ENCODE measurements around the gene ACSS1. TPM values are rescaled to one million over a fixed set of nuclear protein-coding genes. Genes with fewer than 3 reads are reported as not detected.

ACSS1 gene
- total and polyA plus RNA-seq, 2 donors from 2014 or later: 30.6 to 72.3 TPM

DNA sequence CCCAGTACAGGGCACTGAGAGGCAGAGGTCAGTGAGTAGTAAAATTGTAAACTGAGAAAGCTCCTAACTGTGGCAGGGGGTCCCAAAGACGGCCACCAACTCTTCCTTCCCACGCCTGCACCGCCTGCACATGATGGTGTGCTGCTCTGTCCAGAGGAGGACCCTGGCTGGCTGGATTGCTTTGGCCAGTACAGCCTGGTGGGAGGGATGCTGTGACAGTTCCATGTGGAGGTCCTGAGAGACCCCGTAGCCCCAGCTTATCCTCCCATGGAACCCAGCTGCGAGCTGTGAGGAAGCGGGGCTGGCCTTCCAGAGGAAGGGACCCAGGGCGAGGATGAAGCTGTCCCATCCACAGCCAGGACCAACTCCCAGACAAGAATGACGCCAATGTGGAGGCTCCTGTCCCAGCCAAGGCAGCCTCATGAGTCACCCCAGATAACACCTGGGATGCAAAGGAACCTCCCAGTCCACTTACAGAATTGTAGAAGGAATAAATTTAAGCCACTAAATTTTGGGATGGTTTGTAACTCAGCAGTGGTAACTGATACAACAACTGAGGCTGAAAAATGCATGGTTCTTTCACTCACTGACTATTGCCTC is 2.0 kb upstream of the ACSS1 start:
- peaks cover 3% of the 10 kb centered on the region for H3K27me3 ChIP-seq (ENCODE audit: control insufficient read depth, insufficient read depth, low read length)
- H3K9ac ChIP-seq (ENCODE audit: low read length in 3 of 3): no peak overlapping the region
- H3K9me3 ChIP-seq (ENCODE audit: control insufficient read depth in 2 of 3, insufficient read depth in 1 of 3, low read length in 3 of 3): no peaks in the 10 kb centered on the region
- TF ChIP-seq, protein P1, sequence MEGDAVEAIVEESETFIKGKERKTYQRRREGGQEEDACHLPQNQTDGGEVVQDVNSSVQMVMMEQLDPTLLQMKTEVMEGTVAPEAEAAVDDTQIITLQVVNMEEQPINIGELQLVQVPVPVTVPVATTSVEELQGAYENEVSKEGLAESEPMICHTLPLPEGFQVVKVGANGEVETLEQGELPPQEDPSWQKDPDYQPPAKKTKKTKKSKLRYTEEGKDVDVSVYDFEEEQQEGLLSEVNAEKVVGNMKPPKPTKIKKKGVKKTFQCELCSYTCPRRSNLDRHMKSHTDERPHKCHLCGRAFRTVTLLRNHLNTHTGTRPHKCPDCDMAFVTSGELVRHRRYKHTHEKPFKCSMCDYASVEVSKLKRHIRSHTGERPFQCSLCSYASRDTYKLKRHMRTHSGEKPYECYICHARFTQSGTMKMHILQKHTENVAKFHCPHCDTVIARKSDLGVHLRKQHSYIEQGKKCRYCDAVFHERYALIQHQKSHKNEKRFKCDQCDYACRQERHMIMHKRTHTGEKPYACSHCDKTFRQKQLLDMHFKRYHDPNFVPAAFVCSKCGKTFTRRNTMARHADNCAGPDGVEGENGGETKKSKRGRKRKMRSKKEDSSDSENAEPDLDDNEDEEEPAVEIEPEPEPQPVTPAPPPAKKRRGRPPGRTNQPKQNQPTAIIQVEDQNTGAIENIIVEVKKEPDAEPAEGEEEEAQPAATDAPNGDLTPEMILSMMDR (IDR thresholded peaks at IDR 0.05; ENCODE audit: borderline replicate concordance, extremely low read depth, insufficient read depth): no peak
- no peak for FAIRE-seq
- no peak overlapping the region for H3K4me3 ChIP-seq (ENCODE audit: low read length in 3 of 3)
- peak in 2 of 5 donors; percentile 37 to 59 for DNase-seq
- intact Hi-C loops (cut with DNase I): loop anchor here (5.0 kb wide), 1 partner anchor 63 kb away; no protein-coding TSS in a partner anchor
- no peaks in the 10 kb centered on the region for H3K36me3 ChIP-seq (ENCODE audit: control insufficient read depth in 2 of 3, insufficient read depth in 3 of 3, low read length in 3 of 3)
- no peak overlapping the region for H3K27ac ChIP-seq (ENCODE audit: low read depth in 2 of 2, low read length in 2 of 2)
- H3K4me1 ChIP-seq (ENCODE audit: control insufficient read depth in 2 of 3, insufficient read depth in 2 of 3, low read depth in 1 of 3, low read length in 3 of 3): peaks cover 0 to 27% (median 11%) of the 10 kb centered on the region in 3 donors

DNA sequence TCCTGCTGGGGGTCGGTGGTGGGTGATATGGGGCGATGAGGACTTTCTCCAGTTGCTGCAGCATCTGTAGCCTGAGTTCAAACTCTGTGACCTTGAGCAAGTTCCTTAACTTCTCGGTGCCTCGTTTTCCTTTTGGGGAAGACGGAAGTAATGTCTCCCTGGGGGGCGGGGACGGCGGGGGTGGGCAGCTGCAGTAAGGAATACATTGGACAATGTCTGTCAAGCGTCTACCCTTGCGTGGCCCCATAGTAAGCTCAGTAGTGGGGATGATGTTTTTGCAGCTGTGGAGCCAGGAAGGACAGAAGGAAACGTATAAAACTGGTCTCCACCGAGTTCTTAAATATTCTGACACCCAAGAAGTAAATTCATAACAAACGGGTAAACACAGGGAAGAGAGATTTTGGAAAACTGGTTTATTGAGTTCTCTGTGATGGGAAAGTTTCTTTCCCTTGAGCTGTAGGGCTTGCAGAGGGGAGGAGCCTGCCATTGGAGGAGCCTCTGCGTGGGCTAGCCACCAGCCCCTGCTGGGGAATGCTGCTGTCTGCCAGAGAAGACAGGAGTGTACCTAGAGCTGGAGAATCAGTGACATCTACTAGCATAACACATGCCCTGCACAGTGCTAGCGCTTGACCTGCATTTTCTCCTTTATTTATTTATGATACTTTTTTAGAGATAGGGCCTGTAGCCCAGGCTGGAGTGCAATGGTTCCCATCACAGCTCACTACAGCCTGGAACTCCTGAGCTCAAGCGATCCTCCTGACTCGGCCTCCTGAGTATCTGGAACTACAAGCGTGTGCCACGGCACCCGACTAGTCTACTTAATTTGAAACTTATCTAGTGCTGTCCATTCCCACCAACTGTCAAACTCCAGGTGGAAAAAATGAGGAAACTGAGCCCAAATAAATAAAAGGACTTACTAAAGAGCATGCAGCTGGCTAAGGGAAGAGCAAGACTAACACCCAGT is 1.2 kb upstream of the ACSS1 start:
- FAIRE-seq (no peak), DNase-seq (peak; percentile 55 to 72 (median 63))
- TF ChIP-seq, protein P1 (IDR thresholded peaks at IDR 0.05; ENCODE audit: borderline replicate concordance, extremely low read depth, insufficient read depth): no peak
- Histone ChIP-seq H3K36me3 (ENCODE audit: control insufficient read depth in 2 of 3, insufficient read depth in 3 of 3, low read length in 3 of 3) (no peaks in the 10 kb centered on the region), H3K4me1 (ENCODE audit: control insufficient read depth in 2 of 3, insufficient read depth in 2 of 3, low read depth in 1 of 3, low read length in 3 of 3) (peaks cover 0 to 35% (median 20%) of the 10 kb centered on the region in 3 donors), H3K27ac (ENCODE audit: low read depth in 2 of 2, low read length in 2 of 2) (peak overlapping the region; percentile 95 to 96), H3K4me3 (ENCODE audit: low read length in 3 of 3) (peak overlapping the region in 2 of 3 donors; percentile 76 to 79), H3K9me3 (ENCODE audit: control insufficient read depth in 2 of 3, insufficient read depth in 1 of 3, low read length in 3 of 3) (no peaks in the 10 kb centered on the region), H3K9ac (ENCODE audit: low read length in 3 of 3) (peak overlapping the region in 2 of 3 donors; percentile 66 to 88), H3K27me3 (ENCODE audit: control insufficient read depth, insufficient read depth, low read length) (peaks cover 3% of the 10 kb centered on the region)
- intact Hi-C loops (cut with DNase I): no loop called here

DNA sequence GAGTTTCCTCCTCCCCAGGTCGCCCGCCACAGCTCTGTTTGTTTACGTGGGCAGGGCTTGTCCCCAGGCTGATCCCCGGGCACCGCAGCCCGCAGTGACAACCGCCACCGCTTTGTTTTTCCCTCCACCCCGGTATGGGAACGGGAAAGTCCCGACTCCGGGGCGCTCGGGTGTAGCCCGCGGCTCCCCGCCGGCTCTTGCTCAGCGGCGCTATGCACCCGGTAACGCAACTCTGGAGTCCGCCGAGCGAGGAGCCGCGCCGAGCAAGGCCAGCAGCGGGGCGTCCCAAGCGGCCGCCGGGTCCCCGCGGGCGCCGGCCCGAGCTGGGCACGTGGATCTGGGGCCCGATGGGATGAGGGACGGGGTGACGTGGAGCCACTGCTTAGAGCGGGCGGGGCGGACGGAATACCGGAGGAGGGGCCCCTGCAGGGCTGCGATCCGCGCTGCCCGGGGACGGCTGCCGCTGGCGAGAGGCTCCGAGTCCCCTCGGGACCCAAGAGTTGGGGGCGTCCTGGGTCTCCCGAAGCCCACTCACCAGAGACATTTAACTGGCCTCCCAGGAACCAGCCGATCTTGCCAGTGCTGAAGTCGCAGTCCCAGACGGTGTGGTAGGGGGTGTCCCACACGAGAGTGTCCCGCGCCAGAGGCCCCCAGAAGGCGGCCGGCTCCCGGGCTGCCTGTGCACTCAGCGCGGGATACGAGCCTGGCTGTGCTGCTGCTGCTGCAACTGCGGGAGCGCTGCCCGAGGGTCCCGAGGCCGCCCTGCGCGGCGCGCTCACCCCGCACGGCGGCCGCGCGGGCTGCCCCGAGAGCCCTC is 497 bp downstream of the ACSS1 start:
- peaks cover 3% of the 10 kb centered on the region for H3K27me3 ChIP-seq (ENCODE audit: control insufficient read depth, insufficient read depth, low read length)
- peak overlapping the region; percentile 39 to 79 (median 76) for H3K4me3 ChIP-seq (ENCODE audit: low read length in 3 of 3)
- intact Hi-C loops (cut with DNase I): no loop called here
- peak overlapping the region in 2 of 3 donors; percentile 76 to 88 for H3K9ac ChIP-seq (ENCODE audit: low read length in 3 of 3)
- no peaks in the 10 kb centered on the region for H3K36me3 ChIP-seq (ENCODE audit: control insufficient read depth in 2 of 3, insufficient read depth in 3 of 3, low read length in 3 of 3)
- H3K9me3 ChIP-seq (ENCODE audit: control insufficient read depth in 2 of 3, insufficient read depth in 1 of 3, low read length in 3 of 3): no peaks in the 10 kb centered on the region
- DNase-seq (peak; percentile 64 to 93 (median 75)), FAIRE-seq (no peak)
- peak overlapping the region; percentile 95 to 96 for H3K27ac ChIP-seq (ENCODE audit: low read depth in 2 of 2, low read length in 2 of 2)
- peaks cover 5 to 50% (median 37%) of the 10 kb centered on the region in 3 donors for H3K4me1 ChIP-seq (ENCODE audit: control insufficient read depth in 2 of 3, insufficient read depth in 2 of 3, low read depth in 1 of 3, low read length in 3 of 3)
- TF ChIP-seq, protein P1 (IDR thresholded peaks at IDR 0.05; ENCODE audit: borderline replicate concordance, extremely low read depth, insufficient read depth): no peak

Measured in kidney (tissue), 14 donors.